GM12878 (cell line): ENCODE measurements around the gene PRR7. TPM values are rescaled to one million over a fixed set of nuclear protein-coding genes. Genes with fewer than 3 reads are reported as not detected.

ENCODE experiments used
- ATAC-seq: fragments of 200-7000 bp; cut with Tn5 transposase; 3 replicates; pipeline ENCODE4 v1.9.1; 2020; ENCODE audit warnings: mild to moderate bottlenecking, moderate library complexity
- BruUV-seq: library from RNA; stranded (reverse); fragments of 400-500 nt; replicated peaks from 2 replicates; lab custom pipeline; 2021; lab: Mats Ljungman, UMichigan
- CTCF ChIA-PET: fragments of 300-600 bp; sonication (Branson Sonifier 250); formaldehyde crosslinking; extraction: SDS; loops from one replicate; lab custom pipeline; 2021; ENCODE audit warnings: inconsistent platforms; lab: Yijun Ruan, JAX
- POLR2A ChIA-PET: fragments of 350-600 bp; formaldehyde crosslinking; extraction: SDS; loops from one replicate; lab custom pipeline; 2021; ENCODE audit warnings: inconsistent platforms; lab: Charles Lee
- RAD21 ChIA-PET: fragments of 300-600 bp; sonication (Branson Sonifier 250); formaldehyde crosslinking; loops from one replicate; lab custom pipeline; 2023; ENCODE audit warnings: antibody characterized with exemption; ENCODE audit not compliant: unreplicated experiment; lab: Charles Lee
- SMC1A ChIA-PET: fragments of 300-600 bp; sonication (Branson Sonifier 250); formaldehyde crosslinking; loops from one replicate; lab custom pipeline; 2023; ENCODE audit not compliant: unreplicated experiment, uncharacterized antibody; lab: Charles Lee
- DNase-seq: peaks from one replicate; pipeline ENCODE4 v3.0.0-alpha.2; 2011; ENCODE audit warnings: low read depth, low spot score
- FAIRE-seq: peaks from 3 replicates; lab custom pipeline; 2011; peaks lifted over from hg19 to GRCh38; lab: Jason Lieb, UNC
- H2AFZ ChIP-seq: 2 replicates; pipeline ENCODE4 v1.6.0; 2011; ENCODE audit warnings: low read depth, low read length, control low read depth; ENCODE audit not compliant: control insufficient read depth
- H3K27ac ChIP-seq: 2 replicates; pipeline ENCODE4 v1.5.1; 2011; ENCODE audit warnings: control low read depth; ENCODE audit not compliant: control insufficient read depth, insufficient read depth
- H3K27me3 ChIP-seq, 2 experiments: replicated peaks in 1 of 2; 2 replicates each; pipeline versions ENCODE4 v1.6.0 to v1.6.1; 2011; ENCODE audit warnings: low read length in 1 of 2; ENCODE audit not compliant: control insufficient read depth in 2 of 2, insufficient read depth in 2 of 2
- H3K36me3 ChIP-seq, 2 experiments: 2 replicates each; pipeline ENCODE4 v1.5.1; 2011; ENCODE audit warnings: low read length in 1 of 2; ENCODE audit not compliant: control insufficient read depth in 2 of 2, insufficient read depth in 2 of 2
- H3K4me1 ChIP-seq: 2 replicates; pipeline ENCODE4 v1.6.1; 2011; ENCODE audit warnings: mild to moderate bottlenecking, low read length, moderate library complexity, mixed read lengths; ENCODE audit not compliant: control insufficient read depth, insufficient read depth
- H3K4me2 ChIP-seq: 2 replicates; pipeline ENCODE4 v1.6.0; 2011; ENCODE audit warnings: control low read depth; ENCODE audit not compliant: control insufficient read depth, insufficient read depth
- H3K4me3 ChIP-seq: fragments of 200-600 bp; sonication (generic); 2 replicates; pipeline ENCODE4 v1.5.1; 2016
- H3K79me2 ChIP-seq: 2 replicates; pipeline ENCODE4 v1.6.0; 2011; ENCODE audit warnings: low read length; ENCODE audit not compliant: control insufficient read depth, insufficient read depth
- H3K9ac ChIP-seq: 2 replicates; pipeline ENCODE4 v1.8.0; 2011; ENCODE audit warnings: low read length, control low read depth, mixed read lengths; ENCODE audit not compliant: control insufficient read depth, insufficient read depth
- H3K9me3 ChIP-seq: replicated peaks from 3 replicates; pipeline ENCODE4 v1.5.1; 2011; ENCODE audit warnings: mild to moderate bottlenecking, low read length; ENCODE audit not compliant: control insufficient read depth, insufficient read depth
- H4K20me1 ChIP-seq: 2 replicates; pipeline ENCODE4 v1.6.0; 2011; ENCODE audit not compliant: control insufficient read depth, insufficient read depth
- BACH1 ChIP-seq: fragments of 450-650 bp; IDR thresholded peaks from 2 replicates; pipeline ENCODE4 v1.6.1; 2017; ENCODE audit warnings: mild to moderate bottlenecking, borderline replicate concordance
- BMI1 ChIP-seq: fragments of 450-650 bp; IDR thresholded peaks from 2 replicates; pipeline ENCODE4 v1.6.1; 2016; ENCODE audit warnings: mild to moderate bottlenecking, moderate library complexity, borderline replicate concordance
- CEBPB ChIP-seq, 2 experiments: fragments of 150-350 bp in 1 of 2; IDR thresholded peaks; 2 replicates each; pipeline ENCODE4 v1.6.1; 2012 to 2014; ENCODE audit warnings: low read depth in 2 of 2, low read length in 2 of 2, borderline replicate concordance in 1 of 2, inconsistent platforms in 1 of 2
- MEF2B ChIP-seq: fragments of 450-650 bp; IDR thresholded peaks from 2 replicates; pipeline ENCODE4 v1.6.1; 2018; ENCODE audit warnings: mild to moderate bottlenecking, moderate library complexity; ENCODE audit not compliant: partially characterized antibody, poor library complexity, severe bottlenecking
- RBBP5 ChIP-seq: fragments of 200-600 bp; sonication (generic); conservative IDR thresholded peaks from 2 replicates; pipeline ENCODE4 v1.6.1; 2016
- SMAD5 ChIP-seq: IDR thresholded peaks from 2 replicates; pipeline ENCODE4 v1.6.1; 2016; ENCODE audit warnings: antibody characterized with exemption, low read depth
- SP1 ChIP-seq: IDR thresholded peaks from one replicate; pipeline ENCODE4 v1.6.1; 2011; ENCODE audit warnings: low read depth, low read length
- WGBS: methylation state at CpG from one replicate; pipeline ENCODE4 v1.1.6; 2016; ENCODE audit warnings: low lambda C conversion rate; ENCODE audit not compliant: insufficient replicate concordance, insufficient coverage; ENCODE audit errors: missing lambda C conversion rate; 5-methylcytosine and 5-hydroxymethylcytosine counted together
- in situ Hi-C: fragments of 300-500 bp; cut with MboI; formaldehyde crosslinking; loops from 9 replicates; pipeline ENCODE4 v1.14.3; 2018; ENCODE audit warnings: mixed read lengths
- intact Hi-C: fragments of 100-400 bp; cut with micrococcal nuclease; formaldehyde crosslinking; loops from one replicate; pipeline ENCODE4 v1.14.2; 2022; ENCODE audit not compliant: unreplicated experiment
- polyA plus RNA-seq, 11 experiments: library from polyadenylated mRNA; depleted of rRNA in 4 of 11; unstranded in 6 of 11; stranded (reverse) in 5 of 11; fragments of >200 nt; fragmentation: Nextera tagmentation in 4 of 11; fragmentation: Illumina TruSeq in 1 of 11; extraction: Ambion mirVana in 4 of 11; extraction: Trizol in 1 of 11; gene quantifications; 1 replicate in 1 of 11; 2 replicates in 10 of 11; pipeline versions ENCODE4 v1.2.1 to v1.2.3, GENCODE V29; 2011 to 2016; ENCODE audit warnings: inconsistent platforms in 2 of 11, missing spikeins in 2 of 11, low read depth in 1 of 11
- total RNA-seq, 4 experiments: library from RNA; depleted of rRNA in 3 of 4; stranded (reverse); fragments of >200 nt in 3 of 4; fragmentation: Illumina TruSeq in 1 of 4; extraction: Trizol in 1 of 4; gene quantifications; 2 replicates each; pipeline versions ENCODE4 v1.2.1 to v1.2.3, GENCODE V29; 2013 to 2021
- TF ChIP-seq, protein P1 (sequence below): fragments of 450-650 bp; IDR thresholded peaks from 2 replicates; pipeline ENCODE4 v1.6.1; 2017; ENCODE audit warnings: mild to moderate bottlenecking, moderate library complexity
- TF ChIP-seq, protein P2 (sequence below): fragments of 450-650 bp; formaldehyde crosslinking; IDR thresholded peaks from 2 replicates; pipeline ENCODE4 v1.5.0; 2022; ENCODE audit warnings: mild to moderate bottlenecking, missing genetic modification characterization
- TF ChIP-seq, protein P3 (sequence below): fragments of 450-650 bp; IDR thresholded peaks from 2 replicates; pipeline ENCODE4 v1.6.1; 2018; ENCODE audit warnings: borderline replicate concordance, mild to moderate bottlenecking; ENCODE audit not compliant: partially characterized antibody

PRR7 gene
- total and polyA plus RNA-seq, 10 of the 15 experiments (the other 5 are each of a cell fraction or from before 2014, with no cell fraction given), result 0.09 to 18.8 (median 4.6) TPM; not detected in 2

DNA sequence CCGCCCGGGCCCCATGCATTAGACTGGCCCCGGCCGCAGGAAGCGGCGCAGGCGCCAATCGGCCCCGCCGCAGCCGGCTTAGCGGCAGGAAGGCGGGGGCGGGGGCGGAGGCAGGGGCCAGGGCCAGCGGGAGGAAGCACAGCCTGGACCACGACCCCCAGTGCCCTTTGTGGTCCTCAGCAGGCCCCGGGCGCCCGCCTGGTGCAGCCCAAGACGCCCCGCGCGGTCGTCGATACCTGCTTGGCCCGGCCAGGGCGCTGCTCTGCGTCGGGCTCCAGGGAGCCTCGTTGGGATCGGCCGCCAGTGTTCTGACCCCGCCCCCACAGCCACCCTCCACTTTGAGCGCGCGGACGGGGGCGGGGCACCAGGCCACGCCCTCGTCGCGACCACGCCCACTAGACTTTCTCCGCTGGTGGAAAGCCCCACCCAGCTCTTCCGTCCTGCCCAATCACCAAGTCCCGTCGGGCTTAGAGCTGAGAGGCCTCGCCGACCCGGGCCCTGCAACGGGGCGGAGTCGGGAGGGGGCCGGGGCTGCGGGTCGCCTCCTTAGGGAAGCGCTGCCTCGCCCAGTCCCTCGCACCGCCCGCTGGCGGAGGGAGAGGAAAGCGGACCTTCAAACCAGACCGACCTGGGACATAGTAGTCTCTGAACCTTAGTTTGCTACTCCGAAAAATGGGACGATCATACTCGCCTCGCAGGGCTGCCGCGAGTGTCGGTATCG, 50.8 kb downstream of the PRR7 start, which contains the start of gene PDLIM7:
Gene PDLIM7, minus strand, starts transcription at position 313 of the 721 bp plus-strand sequence. CDS start 1,092 bp downstream, outside the sequence.
- POLR2A ChIA-PET, result interaction anchor here (0.5 to 4.2 kb wide), 13 partner anchors 11 to 345 kb away, joined by 3 to 19 read pairs (median 4); partner anchors contain the start of genes DOK3 and GRK6
- CTCF ChIA-PET, result interaction anchor here (0.7 to 4.9 kb wide), 12 partner anchors 9 to 188 kb away, joined by 3 to 24 read pairs (median 5); partner anchors contain the start of genes DOK3 and F12
- in situ Hi-C loops (no loop called here), intact Hi-C loops (loop anchor here (1.0 kb wide), 1 partner anchor 40 kb away; no protein-coding TSS in a partner anchor)
- Histone ChIP-seq H3K36me3 (no peaks in the 10 kb centered on the region; a peak in 1 of 4 replicates), H3K27me3 (no peaks in the 10 kb centered on the region; a peak in 1 of 4 replicates), H3K9ac (peak within 1 kb of the TSS; percentile 68), H3K79me2 (peaks cover 6% of the 10 kb centered on the region), H4K20me1 (no peaks in the 10 kb centered on the region), H3K27ac (peak within 1 kb of the TSS; percentile 74), H3K4me1 (peaks cover 42% of the 10 kb centered on the region), H2AFZ (peak within 1 kb of the TSS; percentile 76), H3K9me3 (no peaks in the 10 kb centered on the region), H3K4me2 (peak within 1 kb of the TSS; percentile 90), H3K4me3 (peak within 1 kb of the TSS; percentile 86)
- FAIRE-seq (peak; percentile 98), ATAC-seq (peak; percentile 81), DNase-seq (peak; percentile 77)
- RAD21 ChIA-PET, result interaction anchor here (0.7 to 1.8 kb wide), 10 partner anchors 10 to 108 kb away, joined by 3 to 17 read pairs (median 6); no protein-coding TSS in a partner anchor
- 1% methylated on average over 54 of the region's 73 CpGs for WGBS
- BruUV-seq, result TSS peak; percentile 54
- SMC1A ChIA-PET, result interaction anchor here (0.7 to 2.2 kb wide), 10 partner anchors 11 to 962 kb away, joined by 3 to 10 read pairs (median 4); no protein-coding TSS in a partner anchor
- TF ChIP-seq, protein P1, sequence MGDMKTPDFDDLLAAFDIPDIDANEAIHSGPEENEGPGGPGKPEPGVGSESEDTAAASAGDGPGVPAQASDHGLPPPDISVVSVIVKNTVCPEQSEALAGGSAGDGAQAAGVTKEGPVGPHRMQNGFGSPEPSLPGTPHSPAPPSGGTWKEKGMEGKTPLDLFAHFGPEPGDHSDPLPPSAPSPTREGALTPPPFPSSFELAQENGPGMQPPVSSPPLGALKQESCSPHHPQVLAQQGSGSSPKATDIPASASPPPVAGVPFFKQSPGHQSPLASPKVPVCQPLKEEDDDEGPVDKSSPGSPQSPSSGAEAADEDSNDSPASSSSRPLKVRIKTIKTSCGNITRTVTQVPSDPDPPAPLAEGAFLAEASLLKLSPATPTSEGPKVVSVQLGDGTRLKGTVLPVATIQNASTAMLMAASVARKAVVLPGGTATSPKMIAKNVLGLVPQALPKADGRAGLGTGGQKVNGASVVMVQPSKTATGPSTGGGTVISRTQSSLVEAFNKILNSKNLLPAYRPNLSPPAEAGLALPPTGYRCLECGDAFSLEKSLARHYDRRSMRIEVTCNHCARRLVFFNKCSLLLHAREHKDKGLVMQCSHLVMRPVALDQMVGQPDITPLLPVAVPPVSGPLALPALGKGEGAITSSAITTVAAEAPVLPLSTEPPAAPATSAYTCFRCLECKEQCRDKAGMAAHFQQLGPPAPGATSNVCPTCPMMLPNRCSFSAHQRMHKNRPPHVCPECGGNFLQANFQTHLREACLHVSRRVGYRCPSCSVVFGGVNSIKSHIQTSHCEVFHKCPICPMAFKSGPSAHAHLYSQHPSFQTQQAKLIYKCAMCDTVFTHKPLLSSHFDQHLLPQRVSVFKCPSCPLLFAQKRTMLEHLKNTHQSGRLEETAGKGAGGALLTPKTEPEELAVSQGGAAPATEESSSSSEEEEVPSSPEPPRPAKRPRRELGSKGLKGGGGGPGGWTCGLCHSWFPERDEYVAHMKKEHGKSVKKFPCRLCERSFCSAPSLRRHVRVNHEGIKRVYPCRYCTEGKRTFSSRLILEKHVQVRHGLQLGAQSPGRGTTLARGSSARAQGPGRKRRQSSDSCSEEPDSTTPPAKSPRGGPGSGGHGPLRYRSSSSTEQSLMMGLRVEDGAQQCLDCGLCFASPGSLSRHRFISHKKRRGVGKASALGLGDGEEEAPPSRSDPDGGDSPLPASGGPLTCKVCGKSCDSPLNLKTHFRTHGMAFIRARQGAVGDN, result no peak; the same call in 1 of the 2 replicates
- TF ChIP-seq BACH1, result peak; percentile 78
- TF ChIP-seq SMAD5, result peak; percentile 73; the same call in 1 of the 2 replicates
- no peak for TF ChIP-seq BMI1
- TF ChIP-seq MEF2B, result no peak
- no peak for TF ChIP-seq CEBPB (IDR thresholded peaks at IDR 0.05; ENCODE audit: borderline replicate concordance in 1 of 2, low read depth in 2 of 2, low read length in 2 of 2)
- TF ChIP-seq, protein P2, sequence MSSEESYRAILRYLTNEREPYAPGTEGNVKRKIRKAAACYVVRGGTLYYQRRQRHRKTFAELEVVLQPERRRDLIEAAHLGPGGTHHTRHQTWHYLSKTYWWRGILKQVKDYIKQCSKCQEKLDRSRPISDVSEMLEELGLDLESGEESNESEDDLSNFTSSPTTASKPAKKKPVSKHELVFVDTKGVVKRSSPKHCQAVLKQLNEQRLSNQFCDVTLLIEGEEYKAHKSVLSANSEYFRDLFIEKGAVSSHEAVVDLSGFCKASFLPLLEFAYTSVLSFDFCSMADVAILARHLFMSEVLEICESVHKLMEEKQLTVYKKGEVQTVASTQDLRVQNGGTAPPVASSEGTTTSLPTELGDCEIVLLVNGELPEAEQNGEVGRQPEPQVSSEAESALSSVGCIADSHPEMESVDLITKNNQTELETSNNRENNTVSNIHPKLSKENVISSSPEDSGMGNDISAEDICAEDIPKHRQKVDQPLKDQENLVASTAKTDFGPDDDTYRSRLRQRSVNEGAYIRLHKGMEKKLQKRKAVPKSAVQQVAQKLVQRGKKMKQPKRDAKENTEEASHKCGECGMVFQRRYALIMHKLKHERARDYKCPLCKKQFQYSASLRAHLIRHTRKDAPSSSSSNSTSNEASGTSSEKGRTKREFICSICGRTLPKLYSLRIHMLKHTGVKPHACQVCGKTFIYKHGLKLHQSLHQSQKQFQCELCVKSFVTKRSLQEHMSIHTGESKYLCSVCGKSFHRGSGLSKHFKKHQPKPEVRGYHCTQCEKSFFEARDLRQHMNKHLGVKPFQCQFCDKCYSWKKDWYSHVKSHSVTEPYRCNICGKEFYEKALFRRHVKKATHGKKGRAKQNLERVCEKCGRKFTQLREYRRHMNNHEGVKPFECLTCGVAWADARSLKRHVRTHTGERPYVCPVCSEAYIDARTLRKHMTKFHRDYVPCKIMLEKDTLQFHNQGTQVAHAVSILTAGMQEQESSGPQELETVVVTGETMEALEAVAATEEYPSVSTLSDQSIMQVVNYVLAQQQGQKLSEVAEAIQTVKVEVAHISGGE (CRISPR knock-in tag), result no peak
- TF ChIP-seq RBBP5, result no peak
- TF ChIP-seq, protein P3, sequence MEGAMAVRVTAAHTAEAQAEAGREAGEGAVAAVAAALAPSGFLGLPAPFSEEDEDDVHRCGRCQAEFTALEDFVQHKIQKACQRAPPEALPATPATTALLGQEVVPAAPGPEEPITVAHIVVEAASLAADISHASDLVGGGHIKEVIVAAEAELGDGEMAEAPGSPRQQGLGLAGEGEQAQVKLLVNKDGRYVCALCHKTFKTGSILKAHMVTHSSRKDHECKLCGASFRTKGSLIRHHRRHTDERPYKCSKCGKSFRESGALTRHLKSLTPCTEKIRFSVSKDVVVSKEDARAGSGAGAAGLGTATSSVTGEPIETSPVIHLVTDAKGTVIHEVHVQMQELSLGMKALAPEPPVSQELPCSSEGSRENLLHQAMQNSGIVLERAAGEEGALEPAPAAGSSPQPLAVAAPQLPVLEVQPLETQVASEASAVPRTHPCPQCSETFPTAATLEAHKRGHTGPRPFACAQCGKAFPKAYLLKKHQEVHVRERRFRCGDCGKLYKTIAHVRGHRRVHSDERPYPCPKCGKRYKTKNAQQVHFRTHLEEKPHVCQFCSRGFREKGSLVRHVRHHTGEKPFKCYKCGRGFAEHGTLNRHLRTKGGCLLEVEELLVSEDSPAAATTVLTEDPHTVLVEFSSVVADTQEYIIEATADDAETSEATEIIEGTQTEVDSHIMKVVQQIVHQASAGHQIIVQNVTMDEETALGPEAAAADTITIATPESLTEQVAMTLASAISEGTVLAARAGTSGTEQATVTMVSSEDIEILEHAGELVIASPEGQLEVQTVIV, result no peak
- peak; percentile 85 for TF ChIP-seq SP1
